Astrocyte of the hippocampus (primary cell): ENCODE measurements around the gene BLOC1S5.
"Not testable (repeated sequence)": the region's sequence is repeated elsewhere in the genome, so short reads cannot be mapped to it uniquely, and the experiment has no call there.

Experiments
- DNase-seq: peaks from one replicate; pipeline ENCODE4 v3.0.0; 2011; ENCODE audit warnings: low read depth, low spot score

BLOC1S5 gene

DNA sequence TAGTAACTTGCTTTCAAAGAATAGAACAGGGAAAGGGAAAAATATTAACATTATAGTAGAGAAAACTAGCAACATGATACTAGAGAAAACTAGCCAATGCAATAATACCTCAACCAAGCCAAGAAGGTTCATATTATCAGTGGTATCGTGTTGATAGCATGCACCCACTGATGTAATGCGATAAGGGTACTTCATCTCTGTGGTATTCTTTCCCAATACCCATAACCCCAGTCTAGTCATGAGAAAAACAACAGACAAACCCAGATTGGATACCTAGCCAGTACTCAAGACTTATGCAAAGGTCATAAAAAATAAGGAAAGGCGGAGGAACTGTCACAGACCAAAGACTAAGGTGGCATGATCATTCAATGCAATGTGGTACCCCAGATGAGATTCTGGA lies 21.0 kb downstream of the BLOC1S5 start:
- DNase-seq: no peak

DNA sequence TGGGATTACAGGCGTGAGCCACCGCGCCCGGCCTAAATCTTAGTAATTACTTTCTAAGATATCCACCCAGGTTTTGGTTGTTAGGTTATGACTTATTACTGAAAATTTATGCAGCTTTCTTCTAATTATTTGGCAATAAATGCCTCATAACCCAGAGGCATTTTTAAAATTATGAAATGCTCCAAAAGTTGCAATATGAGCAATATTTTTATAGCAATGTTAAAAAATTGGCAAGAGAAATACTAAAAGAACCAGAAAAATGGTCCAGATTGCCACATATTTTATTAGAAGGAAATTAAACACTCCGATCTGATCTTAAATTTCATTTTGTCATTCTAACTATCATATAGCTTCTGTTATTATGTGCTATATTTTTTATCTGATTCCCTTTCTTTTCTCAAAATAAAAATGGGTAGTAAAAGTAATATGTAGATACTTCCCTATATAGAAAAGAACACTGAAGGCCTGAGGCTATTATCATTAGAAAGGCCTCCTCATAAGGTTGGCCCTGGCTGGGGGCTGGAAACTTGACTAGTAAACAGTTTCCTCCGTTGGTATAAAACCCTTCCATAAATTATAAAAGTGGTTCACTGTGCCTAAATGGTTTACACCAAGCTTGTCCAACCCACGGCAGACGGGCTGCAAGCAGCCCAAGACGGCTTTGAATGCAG lies 22.1 kb downstream of the BLOC1S5 start:
- DNase-seq: no peak

DNA sequence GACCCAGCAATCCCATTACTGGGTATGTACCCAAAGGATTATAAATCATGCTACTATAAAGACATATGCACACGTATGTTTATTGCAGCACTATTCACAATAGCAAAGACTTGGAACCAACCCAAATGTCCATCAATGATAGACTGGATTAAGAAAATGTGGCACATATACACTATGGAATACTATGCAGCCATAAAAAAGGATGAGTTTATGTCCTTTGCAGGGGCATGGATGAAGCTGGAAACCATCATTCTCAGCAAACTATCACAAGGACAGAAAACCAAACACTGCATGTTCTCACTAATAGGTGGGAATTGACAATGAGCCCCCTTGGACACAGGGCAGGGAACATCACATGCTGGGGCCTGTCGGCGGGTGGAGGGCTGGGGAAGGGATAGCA lies 30.1 kb downstream of the BLOC1S5 start:
- DNase-seq: not testable (repeated sequence)

DNA sequence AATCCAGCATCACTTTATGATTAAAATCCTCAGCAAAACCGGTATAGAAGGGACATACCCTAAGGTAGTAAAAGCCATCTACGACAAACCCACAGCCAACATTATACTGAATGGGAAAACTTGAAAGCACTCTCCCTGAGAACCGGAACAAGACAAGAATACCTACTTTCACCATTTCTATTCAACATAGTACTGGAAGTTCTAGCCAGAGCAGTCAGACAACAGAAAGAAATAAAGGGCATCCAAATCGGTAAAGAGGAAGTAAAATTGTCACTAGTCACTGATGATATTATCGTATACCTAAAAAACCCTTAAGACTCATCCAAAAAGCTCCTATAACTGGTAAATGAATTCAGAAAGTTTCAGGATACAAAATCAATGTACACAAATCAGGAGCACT lies 33.3 kb downstream of the BLOC1S5 start:
- no peak for DNase-seq

DNA sequence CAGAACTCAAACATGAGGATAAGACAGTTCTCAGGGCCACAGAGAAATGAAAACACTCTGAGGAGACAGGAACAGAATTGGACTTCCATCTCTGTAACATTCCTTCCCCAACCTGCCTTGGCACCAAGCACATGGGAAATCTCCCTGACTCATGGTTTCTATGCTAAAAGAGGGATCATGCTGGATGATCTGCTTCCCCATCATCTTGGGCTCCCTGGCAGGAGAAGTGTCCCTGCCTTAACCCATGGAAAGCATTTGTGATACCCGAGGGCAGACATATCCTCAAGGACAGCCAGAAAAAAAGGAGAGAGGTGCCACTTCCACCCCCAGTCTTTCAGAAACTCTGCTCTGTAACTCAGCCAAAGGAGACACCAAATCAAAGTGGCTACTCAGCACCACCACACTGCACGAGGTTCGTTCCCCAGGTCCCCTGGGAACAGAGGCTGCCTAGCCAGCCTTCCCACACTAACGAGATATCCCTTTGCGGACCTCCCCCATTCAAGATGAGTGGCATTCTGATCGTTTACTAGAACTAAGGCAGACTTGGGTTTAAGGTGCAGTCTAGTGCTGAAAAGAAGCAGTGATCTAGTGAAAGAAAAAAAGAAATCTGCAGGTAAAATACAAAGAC lies 34.8 kb downstream of the BLOC1S5 start:
- DNase-seq: no peak

DNA sequence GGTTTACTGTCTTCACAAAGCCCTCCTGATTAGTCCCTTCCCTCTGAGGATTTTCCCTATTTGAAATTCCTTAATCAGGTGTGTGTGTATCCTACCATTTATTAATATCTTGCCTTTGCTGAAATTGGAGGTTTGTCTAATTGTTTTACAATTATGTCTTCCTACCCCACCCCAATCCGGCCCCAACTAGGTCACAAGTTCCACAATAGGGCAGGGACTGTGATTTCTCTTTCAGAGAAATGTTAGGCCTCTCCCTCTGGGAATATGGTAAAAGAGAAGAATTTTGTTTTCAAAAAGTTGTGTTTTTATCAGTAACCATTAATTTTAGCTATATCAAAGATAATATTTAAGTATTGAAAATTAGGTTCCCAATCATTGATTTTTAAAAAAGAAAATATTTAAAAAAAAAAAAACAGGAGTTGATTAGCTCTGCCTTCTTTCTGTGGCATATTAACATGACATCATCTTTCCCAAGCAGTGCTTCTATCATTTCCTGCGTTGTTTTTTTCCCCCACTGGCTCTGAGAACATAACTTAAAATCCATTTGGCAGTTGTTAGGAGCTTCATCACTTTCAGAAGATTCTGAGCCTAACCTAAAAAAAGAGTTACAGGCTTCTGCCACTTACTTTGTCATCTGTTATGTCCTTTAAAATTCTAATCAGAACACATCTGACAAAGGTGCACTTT lies 36.1 kb downstream of the BLOC1S5 start:
- no peak for DNase-seq

DNA sequence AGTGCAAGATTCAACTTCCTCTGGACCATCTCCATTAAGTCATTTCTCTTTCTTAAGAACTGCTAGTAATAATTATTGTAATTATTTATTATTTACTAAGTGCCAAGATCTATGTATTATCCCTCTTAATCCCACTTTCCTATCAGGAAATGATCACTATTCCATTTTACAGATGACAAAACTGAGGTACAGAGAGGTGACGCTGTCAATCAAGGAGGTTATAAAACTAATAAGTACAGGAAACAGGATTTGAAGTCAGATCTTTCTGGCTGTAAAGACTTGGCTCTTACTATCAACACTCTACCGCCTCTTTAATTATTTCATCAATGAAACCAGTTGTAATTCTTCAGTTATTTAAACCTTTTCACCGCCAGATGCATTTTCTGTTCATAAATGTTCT lies 37.4 kb downstream of the BLOC1S5 start:
- DNase-seq: no peak

DNA sequence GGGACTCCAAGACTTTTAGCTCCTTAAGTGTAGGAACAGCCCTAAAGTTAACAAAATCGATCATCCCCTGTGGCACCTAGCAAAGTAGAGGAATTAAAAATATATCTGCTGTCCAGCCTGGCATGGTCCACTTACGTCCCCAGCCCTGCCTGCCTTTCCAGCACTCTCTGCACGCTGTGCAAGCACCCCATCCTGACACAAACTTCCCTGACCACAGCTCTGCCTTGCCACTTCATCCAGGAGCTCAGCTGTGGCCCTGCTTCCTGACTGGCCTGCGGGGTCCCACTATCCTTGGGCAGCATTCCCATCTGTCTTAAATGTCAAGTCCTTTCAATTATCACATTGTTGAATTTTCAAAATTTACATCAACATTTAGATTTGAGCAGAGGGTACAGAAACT lies 39.0 kb downstream of the BLOC1S5 start:
- no peak for DNase-seq

DNA sequence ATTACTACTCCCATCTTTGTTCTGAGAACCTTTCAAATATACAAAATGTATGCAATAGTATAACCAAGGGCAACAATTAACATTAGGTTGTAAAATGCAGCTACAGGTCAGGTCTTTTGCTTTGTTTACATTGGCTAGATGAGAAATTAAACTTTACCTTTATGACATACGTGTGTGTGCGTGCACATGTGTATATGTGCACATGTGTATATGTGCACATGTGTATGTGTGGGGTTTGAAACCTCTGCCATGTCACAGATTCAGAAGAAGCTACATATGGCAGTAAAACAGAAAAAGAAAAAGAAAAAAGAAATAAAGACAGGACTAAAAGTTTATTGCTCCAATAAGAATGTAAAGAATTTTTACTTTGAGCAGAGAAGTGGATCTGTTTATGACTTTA lies 40.6 kb downstream of the BLOC1S5 start:
- no peak for DNase-seq

DNA sequence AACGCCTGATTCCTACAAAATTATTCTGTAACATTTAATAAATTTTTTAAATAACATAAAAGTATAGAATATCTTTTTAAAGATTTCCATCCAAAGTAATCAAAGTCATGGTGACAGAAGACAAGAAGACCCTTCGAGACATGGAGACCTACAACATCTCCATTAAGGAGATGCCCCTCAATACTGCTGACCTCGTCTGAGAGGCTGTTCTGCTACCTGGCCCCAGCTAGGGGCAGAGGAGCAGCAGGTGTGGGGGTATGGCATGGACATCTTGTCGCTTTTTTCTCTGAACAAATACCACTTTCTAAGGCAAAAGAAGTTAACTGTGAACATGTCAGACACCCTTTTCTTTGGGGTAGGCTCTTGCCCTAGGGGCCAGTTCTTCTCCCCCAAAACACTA lies 44.1 kb downstream of the BLOC1S5 start:
- no peak for DNase-seq

DNA sequence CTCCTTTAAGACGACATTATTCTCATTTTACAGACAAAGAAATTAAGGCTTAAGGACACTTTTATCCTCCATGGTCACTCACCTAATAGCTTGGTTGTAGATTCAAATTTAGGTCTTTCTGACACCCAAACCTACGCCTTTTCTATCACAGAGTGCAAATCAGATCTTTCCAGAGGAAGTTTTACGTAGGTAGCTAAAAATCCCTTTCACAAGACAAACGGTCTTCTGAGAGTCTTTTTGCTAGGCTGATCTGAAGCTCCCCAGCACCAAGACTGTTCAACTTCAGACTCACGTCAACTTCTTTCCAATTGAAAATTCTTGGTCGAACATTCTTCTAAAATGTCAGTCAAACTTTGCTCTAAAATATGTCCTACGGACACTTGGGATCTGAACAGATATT lies 46.5 kb downstream of the BLOC1S5 start:
- DNase-seq: no peak

DNA sequence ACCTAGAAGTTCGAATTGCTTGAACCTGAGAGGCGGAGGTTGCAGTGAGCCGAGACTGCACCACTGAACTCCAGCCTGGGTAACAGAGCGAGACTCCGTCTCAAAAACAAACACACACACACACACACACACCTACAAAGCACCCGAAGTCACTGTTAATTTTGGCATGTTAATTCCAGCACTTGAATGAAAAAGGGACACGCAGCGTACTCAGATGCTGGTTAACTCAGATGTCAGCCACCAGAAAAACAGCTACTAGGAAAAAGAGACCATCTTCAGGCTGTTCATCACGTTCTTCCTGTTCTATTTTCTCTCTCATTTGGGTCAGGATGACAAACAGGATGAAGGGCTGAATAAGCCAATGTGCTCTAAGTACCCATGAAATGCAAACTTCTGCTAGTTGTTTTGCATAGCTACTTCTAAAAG lies 46.9 kb downstream of the BLOC1S5 start:
- no peak for DNase-seq

DNA sequence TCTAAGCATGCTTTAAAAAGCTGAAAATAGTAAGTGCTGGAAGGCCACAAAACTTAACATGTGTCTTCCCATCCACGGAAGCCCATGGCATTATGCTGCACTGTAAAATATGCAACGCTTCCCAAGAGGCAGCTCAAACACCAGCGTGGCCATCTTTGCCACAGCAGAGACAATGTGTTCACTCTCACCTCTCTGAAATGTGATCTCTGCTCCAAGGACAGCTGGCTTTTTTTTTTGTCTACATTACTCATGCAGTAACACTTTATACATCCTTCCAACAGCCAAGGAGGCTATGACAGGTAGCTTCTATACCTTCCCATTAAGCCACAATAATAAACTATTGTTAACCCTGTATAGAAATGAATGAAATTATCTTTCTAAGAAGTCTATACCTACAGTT lies 49.2 kb downstream of the BLOC1S5 start:
- no peak for DNase-seq

DNA sequence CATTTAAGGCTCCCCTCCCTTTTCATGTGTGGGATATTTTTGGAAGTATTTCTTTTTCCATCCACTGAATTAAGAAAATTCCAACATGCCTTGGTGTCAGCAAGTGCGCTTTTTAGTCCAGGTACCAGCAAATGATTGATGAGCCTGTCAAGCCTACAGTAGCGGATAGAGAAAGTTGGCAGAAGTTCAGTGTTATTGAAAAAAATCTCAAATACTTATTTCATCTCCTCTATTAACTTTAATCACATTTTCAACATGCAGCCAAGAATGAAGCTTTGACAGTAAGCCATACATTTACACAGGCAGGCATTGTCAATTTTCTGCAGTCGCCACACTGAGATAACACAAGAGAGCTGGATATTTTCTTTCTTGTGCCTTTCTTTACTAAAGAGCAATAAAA lies 50.4 kb downstream of the BLOC1S5 start:
- DNase-seq: no peak

DNA sequence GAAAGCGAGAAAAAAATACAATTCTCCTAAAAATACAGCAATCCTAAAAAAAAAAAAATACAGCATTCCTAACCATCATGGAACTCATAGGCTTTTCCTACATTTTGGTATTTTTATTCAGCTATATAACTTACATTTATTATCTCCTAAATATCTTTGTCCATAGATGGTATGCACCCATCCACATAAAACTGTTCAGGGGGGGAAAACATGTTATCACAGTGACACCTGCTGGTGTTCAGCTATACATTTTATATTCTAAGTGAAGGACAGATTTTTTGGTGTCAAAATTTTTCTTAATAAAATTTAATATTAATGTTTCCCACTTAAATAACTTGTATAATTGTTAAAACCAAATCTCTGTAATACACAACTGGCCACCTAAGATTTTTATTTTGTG lies 58.0 kb downstream of the BLOC1S5 start:
- peak; percentile 67 for DNase-seq

DNA sequence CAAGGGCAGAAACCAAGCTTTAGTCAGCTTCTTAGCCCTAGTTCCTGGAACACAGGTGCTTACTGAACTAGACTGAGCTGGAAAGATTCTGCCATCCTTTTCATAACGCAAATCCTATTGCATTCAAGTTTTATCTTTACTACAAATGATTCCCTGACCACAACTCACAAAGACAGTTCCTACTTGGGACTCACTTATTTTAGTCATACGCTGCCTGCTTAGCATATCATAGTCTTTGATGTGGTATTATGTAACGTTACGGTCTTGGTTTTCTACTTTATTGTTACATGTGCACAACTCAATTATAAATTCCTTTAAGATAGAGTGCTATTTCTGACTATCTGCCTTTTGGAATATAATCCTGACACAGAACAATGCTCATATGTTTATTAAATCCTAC lies 59.1 kb downstream of the BLOC1S5 start:
- no peak for DNase-seq

DNA sequence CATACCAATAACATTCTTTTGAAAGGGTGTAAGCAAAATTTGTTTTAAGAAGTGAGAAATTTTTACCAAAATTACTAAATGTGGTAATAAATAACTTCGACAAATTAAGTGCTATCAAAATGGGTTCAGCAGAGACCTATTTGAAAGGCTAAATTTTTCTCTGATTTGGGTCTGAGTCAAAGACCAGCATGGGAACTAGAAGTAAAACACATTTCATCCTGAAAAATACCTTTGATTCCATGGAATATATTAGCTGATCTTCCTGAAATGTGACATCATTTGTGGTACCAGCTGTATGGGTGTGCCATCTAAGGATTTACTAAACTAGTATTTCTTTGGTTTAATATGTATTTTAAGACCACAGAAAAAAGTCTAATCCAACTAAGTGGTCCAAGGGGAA lies 63.6 kb downstream of the BLOC1S5 start:
- DNase-seq: peak; percentile 45

DNA sequence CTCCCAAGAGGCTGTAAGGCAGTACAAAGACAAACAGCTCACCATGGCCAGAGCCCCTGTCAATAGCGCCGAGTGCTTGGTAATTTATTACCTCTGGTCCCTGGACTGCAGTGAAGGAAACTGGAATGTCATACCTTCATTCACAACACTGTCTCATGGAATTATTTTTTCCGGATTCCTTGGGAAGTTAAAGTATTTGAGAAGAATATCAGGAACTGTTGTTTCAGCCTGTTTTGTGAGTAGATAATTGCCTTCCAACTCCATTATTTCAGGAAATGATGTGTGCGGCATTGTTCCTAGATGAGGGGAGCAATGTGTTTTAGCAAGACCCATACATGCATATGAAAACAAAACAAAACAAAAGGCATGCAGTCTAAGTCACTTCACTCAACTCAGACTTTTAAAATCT lies 64.0 kb downstream of the BLOC1S5 start:
- DNase-seq: peak; percentile 54

DNA sequence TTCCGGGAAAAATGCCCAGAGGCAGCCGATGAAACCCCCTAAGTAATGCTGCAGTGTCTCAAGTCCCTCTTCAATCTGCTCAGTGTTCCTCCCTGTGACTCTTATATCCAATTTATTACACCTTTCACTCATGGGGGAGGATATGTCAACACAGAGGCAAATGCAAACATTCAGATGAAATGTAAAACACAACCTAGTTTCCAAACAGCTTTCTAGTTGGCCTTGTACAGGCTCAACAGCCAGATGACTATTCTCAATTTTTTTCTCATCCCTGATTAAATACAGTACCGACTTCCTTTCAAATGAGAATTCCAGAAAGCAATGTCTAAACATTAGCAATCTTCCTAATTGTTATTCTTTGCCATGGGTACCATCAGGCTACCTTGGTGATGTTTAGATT lies 65.0 kb downstream of the BLOC1S5 start:
- no peak for DNase-seq

DNA sequence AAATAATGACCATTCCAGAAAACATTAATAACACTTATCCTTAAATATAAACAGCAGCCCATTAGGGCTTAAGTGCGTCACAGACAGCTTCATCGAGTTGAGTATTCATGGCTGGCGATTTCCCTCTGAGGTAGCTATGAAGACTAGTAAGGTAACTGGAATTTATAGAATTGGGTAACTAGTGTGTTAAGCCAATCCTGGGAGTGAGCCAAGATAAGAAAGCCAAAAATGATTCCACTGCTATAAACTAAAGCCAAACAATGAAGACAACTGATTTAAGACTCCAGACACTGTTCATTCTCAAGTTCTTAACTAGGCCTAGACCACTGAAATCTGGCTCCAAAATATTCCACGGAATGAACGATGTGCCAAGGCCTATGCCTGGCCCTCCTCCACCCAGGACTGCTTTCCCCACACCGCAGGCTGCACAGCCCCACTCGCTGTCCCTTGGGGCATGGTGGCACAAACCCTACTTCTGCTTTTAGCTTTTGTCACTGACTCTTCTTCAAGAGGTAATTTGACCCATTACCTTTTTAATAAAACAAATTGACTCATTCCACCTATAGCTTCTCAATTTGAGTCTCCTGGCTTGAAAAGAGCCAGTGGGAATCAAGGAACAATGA lies 66.0 kb downstream of the BLOC1S5 start:
- peak; percentile 75 for DNase-seq

DNA sequence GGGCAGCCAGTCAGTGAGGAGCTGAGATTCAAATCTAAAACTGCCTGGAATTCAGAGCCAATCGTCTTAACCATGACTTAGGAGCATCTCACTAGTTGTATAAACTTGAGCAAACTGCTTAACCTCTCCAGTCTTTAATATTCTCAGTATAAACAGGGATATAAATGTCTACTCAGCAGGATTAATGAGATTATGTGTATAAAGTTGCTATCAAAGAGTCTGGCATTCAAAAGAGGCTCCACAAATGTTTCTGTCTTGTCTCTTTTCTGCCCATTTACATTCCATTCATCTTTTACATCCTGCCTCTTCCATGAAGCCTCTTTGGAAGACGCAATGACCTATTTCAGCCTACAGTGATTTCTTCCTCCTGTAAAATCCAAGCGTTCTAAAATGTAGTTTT lies 66.9 kb downstream of the BLOC1S5 start:
- DNase-seq: no peak

DNA sequence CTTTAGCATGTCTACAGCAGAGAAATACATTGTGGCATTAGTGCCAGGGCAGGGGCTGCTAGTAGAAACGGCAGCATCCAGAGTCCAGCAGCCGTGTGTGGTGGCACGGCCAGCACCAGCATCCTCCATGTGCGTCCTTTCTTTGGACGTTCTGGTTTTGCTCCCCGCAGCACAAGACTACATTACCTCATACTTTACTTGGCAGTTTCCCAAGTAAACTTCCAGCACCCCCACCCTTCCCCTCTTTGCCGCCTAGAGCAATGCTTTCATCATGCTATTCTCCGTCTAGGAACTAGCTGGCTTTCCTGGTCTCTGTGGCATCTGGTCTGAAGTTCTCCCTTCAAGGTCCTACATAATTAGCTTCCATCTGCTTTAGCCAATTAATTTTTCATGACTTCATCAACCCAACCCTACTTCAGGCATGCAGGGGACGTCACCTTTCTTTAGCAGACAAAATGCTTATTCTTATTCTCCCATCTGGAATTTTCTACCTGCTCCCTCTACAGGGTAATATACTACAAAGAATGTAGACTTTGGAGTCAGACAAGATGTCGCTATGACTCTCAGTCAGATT lies 67.6 kb downstream of the BLOC1S5 start:
- DNase-seq: peak; percentile 84
